Keratinocyte (primary cell): ENCODE results near the gene CTIF. TPM values are rescaled to one million over a fixed set of nuclear protein-coding genes. Genes with fewer than 3 reads are reported as not detected.

Experiments used
- DNase-seq: peaks from one replicate; pipeline ENCODE4 v3.0.0-alpha.2; 2011; ENCODE audit warnings: low read depth, missing footprints, low spot score
- FAIRE-seq: peaks from 2 replicates; lab custom pipeline; 2011; peaks lifted over from hg19 to GRCh38; lab: Jason Lieb, UNC
- H2AFZ ChIP-seq: 2 replicates; pipeline ENCODE4 v1.6.0; 2012; ENCODE audit warnings: low read length, control low read depth, inconsistent platforms; ENCODE audit not compliant: control insufficient read depth
- H3K27ac ChIP-seq: 2 replicates; pipeline ENCODE4 v1.5.1; 2011; ENCODE audit warnings: low read length; ENCODE audit not compliant: control insufficient read depth, insufficient read depth
- H3K27me3 ChIP-seq: 3 replicates; pipeline ENCODE4 v1.6.0; 2011; ENCODE audit warnings: low read length; ENCODE audit not compliant: control insufficient read depth, insufficient read depth; ENCODE audit errors: extremely low read depth
- H3K36me3 ChIP-seq, 2 experiments: 2 replicates in 1 of 2; 3 replicates in 1 of 2; pipeline ENCODE4 v1.5.1; 2011; ENCODE audit warnings: low read length in 2 of 2, mild to moderate bottlenecking in 1 of 2; ENCODE audit not compliant: control insufficient read depth in 2 of 2, insufficient read depth in 2 of 2; ENCODE audit errors: extremely low read depth in 1 of 2
- H3K4me1 ChIP-seq: 3 replicates; pipeline ENCODE4 v1.5.1; 2011; ENCODE audit warnings: low read length; ENCODE audit not compliant: control insufficient read depth, insufficient read depth; ENCODE audit errors: extremely low read depth
- H3K4me2 ChIP-seq: 3 replicates; pipeline ENCODE4 v1.6.0; 2011; ENCODE audit warnings: low read depth, low read length; ENCODE audit not compliant: control insufficient read depth, insufficient read depth; ENCODE audit errors: extremely low read depth
- H3K4me3 ChIP-seq, 3 experiments: fragments of 200-600 bp in 1 of 3; sonication (generic) in 1 of 3; 2 replicates in 2 of 3; 3 replicates in 1 of 3; pipeline ENCODE4 v1.5.1; 2011 to 2016; ENCODE audit warnings: low read length in 3 of 3, mild to moderate bottlenecking in 3 of 3, control low read depth in 2 of 3, inconsistent platforms in 1 of 3, low read depth in 1 of 3, mixed read lengths in 1 of 3, mixed run types in 1 of 3, moderate library complexity in 1 of 3; ENCODE audit not compliant: control insufficient read depth in 2 of 3, insufficient read depth in 2 of 3; ENCODE audit errors: extremely low read depth in 1 of 3
- H3K79me2 ChIP-seq: 2 replicates; pipeline ENCODE4 v1.6.0; 2012; ENCODE audit warnings: low read length; ENCODE audit not compliant: control insufficient read depth, insufficient read depth
- H3K9ac ChIP-seq: 3 replicates; pipeline ENCODE4 v1.6.0; 2011; ENCODE audit warnings: low read length; ENCODE audit not compliant: control insufficient read depth, insufficient read depth; ENCODE audit errors: extremely low read depth
- H3K9me1 ChIP-seq: 3 replicates; pipeline ENCODE4 v1.6.0; 2011; ENCODE audit warnings: low read length; ENCODE audit not compliant: control insufficient read depth, insufficient read depth; ENCODE audit errors: extremely low read depth
- H3K9me3 ChIP-seq: 2 replicates; pipeline ENCODE4 v1.5.1; 2012; ENCODE audit warnings: low read depth, low read length; ENCODE audit not compliant: control insufficient read depth
- H4K20me1 ChIP-seq: 3 replicates; pipeline ENCODE4 v1.6.0; 2011; ENCODE audit warnings: low read length; ENCODE audit not compliant: control insufficient read depth, insufficient read depth; ENCODE audit errors: extremely low read depth
- EZH2 ChIP-seq: IDR thresholded peaks from one replicate; pipeline ENCODE4 v1.6.1; 2012; ENCODE audit warnings: inconsistent platforms, mild to moderate bottlenecking, low read length, moderate library complexity
- dilution Hi-C: fragments of 300-500 bp; cut with MboI; formaldehyde crosslinking; loops from one replicate; pipeline ENCODE4 v1.7.0; 2020; ENCODE audit warnings: low sequenced_read_pairs; ENCODE audit not compliant: extremely low pct_ligation_motif_present
- polyA plus RNA-seq, 5 experiments: library from polyadenylated mRNA; depleted of rRNA in 3 of 5; stranded (reverse) in 3 of 5; stranded (forward) in 1 of 5; unstranded in 1 of 5; fragments of >200 nt; gene quantifications; 1 replicate in 1 of 5; 2 replicates in 3 of 5; 3 replicates in 1 of 5; pipeline versions ENCODE4 v1.2.1 to v1.2.3, GENCODE V29; 2011 to 2012; ENCODE audit warnings: missing spikeins in 2 of 5, low read depth in 1 of 5, low replicate concordance in 1 of 5
- TF ChIP-seq, protein P1 (sequence below), 3 experiments: IDR thresholded peaks in 1 of 3; conservative IDR thresholded peaks in 1 of 3; optimal IDR thresholded peaks in 1 of 3; 2 replicates in 2 of 3; 3 replicates in 1 of 3; pipeline versions ENCODE3 to v1.5.1; 2011; ENCODE audit warnings: low read length in 3 of 3, mild to moderate bottlenecking in 3 of 3, moderate library complexity in 2 of 3, control low read depth in 1 of 3, inconsistent platforms in 1 of 3; ENCODE audit not compliant: insufficient read depth in 2 of 3; ENCODE audit errors: extremely low read depth in 1 of 3

Gene CTIF
- polyA plus RNA-seq, 1 donor (not counting 4 experiments of a cell fraction or from before 2014, with no cell fraction given): 15.0 TPM

DNA sequence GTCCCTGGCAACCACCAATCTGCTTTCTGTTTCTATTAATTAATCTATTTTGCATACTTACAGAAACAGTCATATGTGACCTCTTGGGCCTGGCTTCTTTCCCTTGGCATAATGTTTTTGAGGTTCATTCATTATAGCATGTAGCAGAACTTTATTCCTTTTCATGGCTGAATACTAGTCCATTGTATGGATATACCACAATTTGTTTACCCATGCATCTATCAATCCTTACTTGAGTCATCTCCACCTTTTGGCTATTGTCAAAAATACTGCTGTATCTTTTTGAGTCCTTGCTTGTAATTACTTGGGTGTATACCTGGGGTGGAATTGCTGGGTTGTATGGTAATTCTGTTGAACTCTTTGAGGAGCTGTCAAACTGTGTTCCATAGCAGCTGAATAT, 126.8 kb downstream of the CTIF start:
- Histone ChIP-seq H4K20me1 (no peaks in the 10 kb centered on the region), H3K4me3 (no peak overlapping the region), H3K27me3 (no peaks in the 10 kb centered on the region), H2AFZ (no peak overlapping the region), H3K79me2 (no peaks in the 10 kb centered on the region), H3K9me3 (peaks cover 4% of the 10 kb centered on the region), H3K4me1 (peaks cover 4% of the 10 kb centered on the region), H3K9ac (no peak overlapping the region), H3K9me1 (no peaks in the 10 kb centered on the region), H3K36me3 (peaks cover 12 to 30% of the 10 kb centered on the region in 2 experiments), H3K4me2 (no peak overlapping the region), H3K27ac (no peak overlapping the region)
- DNase-seq (no peak), FAIRE-seq (no peak)
- dilution Hi-C loops: no loop called here
- TF ChIP-seq EZH2: no peak
- TF ChIP-seq, protein P1, sequence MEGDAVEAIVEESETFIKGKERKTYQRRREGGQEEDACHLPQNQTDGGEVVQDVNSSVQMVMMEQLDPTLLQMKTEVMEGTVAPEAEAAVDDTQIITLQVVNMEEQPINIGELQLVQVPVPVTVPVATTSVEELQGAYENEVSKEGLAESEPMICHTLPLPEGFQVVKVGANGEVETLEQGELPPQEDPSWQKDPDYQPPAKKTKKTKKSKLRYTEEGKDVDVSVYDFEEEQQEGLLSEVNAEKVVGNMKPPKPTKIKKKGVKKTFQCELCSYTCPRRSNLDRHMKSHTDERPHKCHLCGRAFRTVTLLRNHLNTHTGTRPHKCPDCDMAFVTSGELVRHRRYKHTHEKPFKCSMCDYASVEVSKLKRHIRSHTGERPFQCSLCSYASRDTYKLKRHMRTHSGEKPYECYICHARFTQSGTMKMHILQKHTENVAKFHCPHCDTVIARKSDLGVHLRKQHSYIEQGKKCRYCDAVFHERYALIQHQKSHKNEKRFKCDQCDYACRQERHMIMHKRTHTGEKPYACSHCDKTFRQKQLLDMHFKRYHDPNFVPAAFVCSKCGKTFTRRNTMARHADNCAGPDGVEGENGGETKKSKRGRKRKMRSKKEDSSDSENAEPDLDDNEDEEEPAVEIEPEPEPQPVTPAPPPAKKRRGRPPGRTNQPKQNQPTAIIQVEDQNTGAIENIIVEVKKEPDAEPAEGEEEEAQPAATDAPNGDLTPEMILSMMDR (optimal IDR thresholded peaks at IDR 0.05 in 1 of 3, IDR thresholded peaks at IDR 0.05 in 1 of 3, conservative IDR thresholded peaks at IDR 0.05 in 1 of 3; ENCODE audit: extremely low read depth in 1 of 3, insufficient read depth in 2 of 3, low read length in 3 of 3): no peak

DNA sequence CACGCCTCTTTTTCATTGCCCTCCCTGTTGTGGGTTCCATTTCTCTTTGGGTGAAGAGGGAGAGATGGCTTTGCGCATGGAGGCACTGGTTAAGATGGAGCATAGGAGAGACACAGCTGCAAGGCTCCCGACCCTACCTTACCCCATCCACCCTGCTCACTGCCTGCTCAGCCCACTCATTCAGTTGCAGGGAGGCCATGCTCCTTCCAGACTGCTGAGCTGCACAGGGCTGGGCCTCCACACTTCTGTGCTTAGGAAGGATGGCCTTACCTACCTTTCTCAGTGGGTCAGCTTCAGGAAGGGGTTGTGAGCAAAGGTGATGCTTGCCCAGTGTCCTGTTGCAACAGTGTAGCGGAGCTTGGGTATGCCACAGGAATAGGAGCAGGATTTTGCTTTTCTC, 127.8 kb downstream of the CTIF start:
- H4K20me1 ChIP-seq: no peaks in the 10 kb centered on the region
- H3K4me2 ChIP-seq: no peak overlapping the region
- no peak overlapping the region for H3K4me3 ChIP-seq
- DNase-seq (no peak), FAIRE-seq (no peak)
- H3K4me1 ChIP-seq: peaks cover 4% of the 10 kb centered on the region
- dilution Hi-C loops: no loop called here
- no peaks in the 10 kb centered on the region for H3K27me3 ChIP-seq
- H3K9me3 ChIP-seq: peaks cover 4% of the 10 kb centered on the region
- no peak overlapping the region for H2AFZ ChIP-seq
- no peak overlapping the region for H3K9ac ChIP-seq
- no peak for TF ChIP-seq EZH2
- TF ChIP-seq, protein P1 (optimal IDR thresholded peaks at IDR 0.05 in 1 of 3, IDR thresholded peaks at IDR 0.05 in 1 of 3, conservative IDR thresholded peaks at IDR 0.05 in 1 of 3; ENCODE audit: extremely low read depth in 1 of 3, insufficient read depth in 2 of 3, low read length in 3 of 3): no peak
- H3K36me3 ChIP-seq: peaks cover 16 to 36% of the 10 kb centered on the region in 2 experiments
- no peaks in the 10 kb centered on the region for H3K79me2 ChIP-seq
- H3K27ac ChIP-seq: no peak overlapping the region
- no peaks in the 10 kb centered on the region for H3K9me1 ChIP-seq
